ENCODE measurements around the gene CACNA1I. TPM values are rescaled to one million over a fixed set of nuclear protein-coding genes. Genes with fewer than 3 reads are reported as not detected.

CACNA1I gene
- total RNA-seq, 1 experiment from 2014 or later = 0.03 TPM

DNA sequence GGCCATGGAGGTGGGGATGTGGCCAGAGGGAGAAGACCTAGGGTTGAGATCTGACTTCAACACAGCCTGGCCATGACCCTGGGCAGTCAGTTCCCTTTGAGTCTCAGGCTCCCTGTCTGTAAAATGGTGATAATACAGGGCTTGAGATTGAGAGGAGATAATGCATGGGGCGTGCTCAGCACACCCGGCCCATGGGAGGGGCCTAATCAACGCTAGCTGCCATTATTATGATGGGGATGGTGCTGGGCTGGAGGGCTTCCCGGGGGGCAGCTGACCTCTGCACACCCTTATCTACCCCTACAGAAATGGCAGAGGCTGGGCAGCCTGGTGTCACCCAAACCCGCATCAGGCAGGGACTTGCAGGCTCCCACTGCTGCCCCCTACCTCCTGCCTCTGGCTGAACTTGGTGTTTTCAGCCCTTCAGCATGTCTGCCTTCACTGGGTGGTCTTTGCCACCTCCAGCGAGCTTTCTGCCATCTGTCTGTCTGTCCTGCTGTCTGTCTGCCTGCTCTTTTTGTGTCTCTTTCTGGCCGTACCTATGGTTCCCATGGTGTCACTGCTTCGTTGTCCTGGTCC lies 84.5 kb downstream of the CACNA1I start:
- Histone ChIP-seq H3K4me3 (no peak overlapping the region), H3K9me3 (replicated peaks) (no peaks in the 10 kb centered on the region), H3K27ac (no peak overlapping the region), H3K4me1 (replicated peaks) (no peaks in the 10 kb centered on the region), H3K27me3 (replicated peaks) (peaks cover 24% of the 10 kb centered on the region), H3K36me3 (no peaks in the 10 kb centered on the region)
- no peak for DNase-seq (ENCODE audit: low read depth in 1 of 2, low spot score in 2 of 2)

DNA sequence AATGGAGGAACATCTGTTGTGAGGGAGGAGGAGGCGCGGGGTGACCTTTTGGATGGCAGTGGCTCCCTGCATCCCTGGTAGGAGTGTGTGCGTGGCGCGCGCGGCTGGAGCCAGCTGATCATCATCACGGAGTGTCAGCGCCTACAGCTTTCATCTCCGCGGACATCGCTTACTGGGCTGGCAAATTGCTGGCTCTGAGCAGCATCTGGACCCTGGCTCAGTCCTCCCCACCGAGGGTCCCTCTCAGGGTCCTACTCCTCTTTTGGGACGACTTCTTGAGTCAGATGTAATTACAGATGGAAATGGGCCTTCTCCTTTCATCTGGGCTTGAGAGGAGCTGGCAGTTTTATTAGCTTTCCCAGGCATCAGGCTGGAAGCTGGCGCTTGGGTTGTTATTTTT lies 85.3 kb downstream of the CACNA1I start:
- Histone ChIP-seq H3K36me3 (no peaks in the 10 kb centered on the region), H3K4me1 (replicated peaks) (no peaks in the 10 kb centered on the region), H3K9me3 (replicated peaks) (no peaks in the 10 kb centered on the region), H3K4me3 (no peak overlapping the region), H3K27me3 (replicated peaks) (peaks cover 30% of the 10 kb centered on the region), H3K27ac (no peak overlapping the region)
- DNase-seq (ENCODE audit: low read depth in 1 of 2, low spot score in 2 of 2) = no peak

DNA sequence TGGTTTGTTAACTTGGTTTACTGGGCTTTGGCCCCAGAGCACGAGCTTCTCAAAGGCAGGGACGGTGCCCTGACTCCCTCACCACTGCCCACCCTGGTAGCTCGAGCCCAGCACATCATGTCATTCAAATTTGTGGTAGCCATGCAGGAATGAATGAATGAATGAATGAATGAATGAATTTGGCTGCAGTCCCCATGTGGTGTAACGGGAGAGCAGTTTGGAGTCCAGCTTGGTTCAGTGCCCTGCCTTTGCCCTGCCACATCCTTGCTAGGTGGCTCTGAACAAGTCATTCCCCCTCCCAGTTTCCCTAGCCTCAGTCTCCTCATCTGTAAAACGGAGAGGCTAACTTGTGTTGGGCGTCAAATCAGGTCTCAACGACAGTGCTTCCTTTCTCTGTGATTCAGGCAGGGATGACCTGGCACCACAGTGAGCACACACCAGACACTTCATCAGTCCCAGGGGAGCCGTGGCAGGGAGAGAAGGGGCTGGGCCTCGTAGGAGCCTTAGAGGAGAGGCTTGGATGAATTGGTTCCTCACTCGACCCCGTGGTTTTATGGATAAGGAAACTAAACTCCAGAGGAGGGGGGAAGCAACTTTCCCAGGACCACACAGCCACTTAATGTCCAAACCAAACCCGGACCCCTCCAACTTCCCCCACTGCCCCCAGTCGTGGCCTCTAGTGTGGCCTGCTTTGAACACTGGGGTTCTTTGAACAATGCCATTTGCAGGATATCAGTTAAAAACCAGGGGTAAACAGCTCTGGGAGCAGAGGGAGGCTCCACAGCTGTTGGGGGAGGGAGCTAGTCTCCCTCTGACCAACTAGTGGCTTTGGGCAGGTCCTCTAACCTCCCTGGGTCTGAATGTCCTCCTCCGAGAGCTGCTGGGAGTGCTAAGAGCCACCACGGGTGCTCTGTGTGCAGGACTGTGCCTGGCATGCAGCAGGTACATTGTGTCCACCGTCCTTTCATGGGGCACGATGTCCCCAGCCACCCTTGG lies 86.2 kb downstream of the CACNA1I start:
- DNase-seq (ENCODE audit: low read depth in 1 of 2, low spot score in 2 of 2) = no peak
- no peak overlapping the region for H3K27ac ChIP-seq
- peaks cover 39% of the 10 kb centered on the region for H3K27me3 ChIP-seq (replicated peaks)

GRCh38 chr22:39658367-39658766 lies 87.8 kb downstream of the CACNA1I start:
- no peaks in the 10 kb centered on the region for H3K9me3 ChIP-seq (replicated peaks)
- H3K27me3 ChIP-seq (replicated peaks) = peaks cover 55% of the 10 kb centered on the region
- no peak for DNase-seq (ENCODE audit: low read depth in 1 of 2, low spot score in 2 of 2)

More for the DNA sequence above, 86.2 kb downstream of the CACNA1I start:
- no peak overlapping the region for H3K4me3 ChIP-seq
- peaks cover under 1% of the 10 kb centered on the region; the same call in 1 of the 2 replicates for H3K4me1 ChIP-seq (replicated peaks)
- no peaks in the 10 kb centered on the region for H3K36me3 ChIP-seq
- no peaks in the 10 kb centered on the region for H3K9me3 ChIP-seq (replicated peaks)

GRCh38 chr22:39658806-39659463 lies 88.4 kb downstream of the CACNA1I start:
- H3K4me1 ChIP-seq (replicated peaks) = peaks cover 5% of the 10 kb centered on the region
- no peak overlapping the region for H3K4me3 ChIP-seq
- no peak overlapping the region for H3K27ac ChIP-seq
- no peak for DNase-seq (ENCODE audit: low read depth in 1 of 2, low spot score in 2 of 2)
- no peaks in the 10 kb centered on the region for H3K9me3 ChIP-seq (replicated peaks)
- no peaks in the 10 kb centered on the region for H3K36me3 ChIP-seq
- H3K27me3 ChIP-seq (replicated peaks) = peaks cover 58% of the 10 kb centered on the region

More at GRCh38 chr22:39658367-39658766, 87.8 kb downstream of the CACNA1I start:
- H3K36me3 ChIP-seq = no peaks in the 10 kb centered on the region
- peaks cover 5% of the 10 kb centered on the region for H3K4me1 ChIP-seq (replicated peaks)
- no peak overlapping the region for H3K4me3 ChIP-seq
- no peak overlapping the region for H3K27ac ChIP-seq

DNA sequence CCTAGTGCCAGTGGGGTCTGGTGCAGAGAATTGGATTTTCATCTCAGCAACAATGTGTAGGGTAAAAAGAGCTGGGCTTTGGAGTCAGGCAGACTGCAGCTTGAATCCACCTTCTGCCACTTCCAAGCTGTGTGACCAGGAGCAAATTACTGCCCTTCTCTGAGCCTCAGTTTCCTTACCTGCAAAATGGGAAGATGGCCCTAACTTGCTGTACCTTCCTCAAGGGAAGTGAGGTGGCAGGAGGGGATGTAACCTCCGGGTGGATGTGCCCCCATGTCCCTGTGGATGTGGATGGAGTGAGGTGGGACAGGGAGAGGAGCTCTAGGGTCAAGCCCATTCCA lies 90.9 kb downstream of the CACNA1I start:
- Histone ChIP-seq H3K27ac (no peak overlapping the region), H3K27me3 (replicated peaks) (peaks cover 56% of the 10 kb centered on the region), H3K4me3 (no peak overlapping the region), H3K4me1 (replicated peaks) (peaks cover 5% of the 10 kb centered on the region), H3K9me3 (replicated peaks) (no peaks in the 10 kb centered on the region), H3K36me3 (no peaks in the 10 kb centered on the region)
- DNase-seq (ENCODE audit: low read depth in 1 of 2, low spot score in 2 of 2) = no peak

DNA sequence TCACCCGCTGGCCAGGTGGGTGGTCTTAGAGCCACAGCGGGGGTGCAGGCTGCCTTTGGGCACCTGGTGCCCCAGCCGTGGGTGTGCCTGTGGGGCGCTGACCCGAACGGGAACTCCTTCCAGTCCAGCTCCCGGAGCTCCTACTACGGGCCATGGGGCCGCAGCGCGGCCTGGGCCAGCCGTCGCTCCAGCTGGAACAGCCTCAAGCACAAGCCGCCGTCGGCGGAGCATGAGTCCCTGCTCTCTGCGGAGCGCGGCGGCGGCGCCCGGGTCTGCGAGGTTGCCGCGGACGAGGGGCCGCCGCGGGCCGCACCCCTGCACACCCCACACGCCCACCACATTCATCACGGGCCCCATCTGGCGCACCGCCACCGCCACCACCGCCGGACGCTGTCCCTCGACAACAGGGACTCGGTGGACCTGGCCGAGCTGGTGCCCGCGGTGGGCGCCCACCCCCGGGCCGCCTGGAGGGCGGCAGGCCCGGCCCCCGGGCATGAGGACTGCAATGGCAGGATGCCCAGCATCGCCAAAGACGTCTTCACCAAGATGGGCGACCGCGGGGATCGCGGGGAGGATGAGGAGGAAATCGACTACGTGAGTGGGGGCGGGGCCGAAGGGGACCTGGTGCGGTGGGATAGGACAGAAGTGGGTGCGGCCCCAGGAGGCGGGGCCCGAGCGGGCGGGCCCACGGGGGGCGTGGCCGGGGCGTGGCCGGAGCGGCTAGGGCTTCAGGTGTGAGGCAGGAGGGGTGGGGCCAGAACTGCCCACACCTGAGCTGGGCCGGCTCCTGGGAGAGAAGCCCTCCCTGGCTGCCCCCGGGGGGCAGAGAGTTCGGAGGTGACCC lies 91.5 kb downstream of the CACNA1I start:
- Histone ChIP-seq H3K27me3 (replicated peaks) (peaks cover 55% of the 10 kb centered on the region), H3K4me3 (no peak overlapping the region)

GRCh38 chr22:39662686-39663052 lies 92.1 kb downstream of the CACNA1I start:
- no peaks in the 10 kb centered on the region for H3K9me3 ChIP-seq (replicated peaks)
- H3K4me1 ChIP-seq (replicated peaks) = peaks cover 5% of the 10 kb centered on the region
- DNase-seq (ENCODE audit: low read depth in 1 of 2, low spot score in 2 of 2) = no peak
- no peak overlapping the region for H3K27ac ChIP-seq
- H3K36me3 ChIP-seq = no peaks in the 10 kb centered on the region
- H3K4me3 ChIP-seq = no peak overlapping the region
- H3K27me3 ChIP-seq (replicated peaks) = peaks cover 49% of the 10 kb centered on the region

More for the DNA sequence above, 91.5 kb downstream of the CACNA1I start:
- Histone ChIP-seq H3K36me3 (no peaks in the 10 kb centered on the region), H3K27ac (no peak overlapping the region), H3K4me1 (replicated peaks) (peaks cover 5% of the 10 kb centered on the region), H3K9me3 (replicated peaks) (no peaks in the 10 kb centered on the region)
- no peak for DNase-seq (ENCODE audit: low read depth in 1 of 2, low spot score in 2 of 2)

DNA sequence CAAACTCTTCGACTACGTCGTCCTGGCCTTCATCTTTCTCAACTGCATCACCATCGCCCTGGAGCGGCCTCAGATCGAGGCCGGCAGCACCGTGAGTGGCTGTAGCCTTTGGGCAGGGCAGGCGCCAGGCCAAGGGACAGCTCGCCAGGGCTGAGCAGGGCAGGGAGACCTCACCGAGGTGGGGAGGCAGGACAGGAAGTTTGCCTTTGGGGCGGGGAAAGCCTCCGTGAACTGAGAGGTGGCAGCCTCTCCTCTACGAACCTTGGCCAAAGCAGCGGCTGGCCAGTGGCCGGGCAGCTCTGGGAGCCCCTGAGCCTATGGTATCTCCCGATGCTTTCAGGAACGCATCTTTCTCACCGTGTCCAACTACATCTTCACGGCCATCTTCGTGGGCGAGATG lies 93.2 kb downstream of the CACNA1I start:
- H3K27me3 ChIP-seq (replicated peaks) = peaks cover 43% of the 10 kb centered on the region
- DNase-seq (ENCODE audit: low read depth in 1 of 2, low spot score in 2 of 2) = no peak
- no peak overlapping the region for H3K4me3 ChIP-seq
- no peaks in the 10 kb centered on the region for H3K9me3 ChIP-seq (replicated peaks)
- no peak overlapping the region for H3K27ac ChIP-seq
- H3K36me3 ChIP-seq = no peaks in the 10 kb centered on the region
- peaks cover 5% of the 10 kb centered on the region for H3K4me1 ChIP-seq (replicated peaks)

DNA sequence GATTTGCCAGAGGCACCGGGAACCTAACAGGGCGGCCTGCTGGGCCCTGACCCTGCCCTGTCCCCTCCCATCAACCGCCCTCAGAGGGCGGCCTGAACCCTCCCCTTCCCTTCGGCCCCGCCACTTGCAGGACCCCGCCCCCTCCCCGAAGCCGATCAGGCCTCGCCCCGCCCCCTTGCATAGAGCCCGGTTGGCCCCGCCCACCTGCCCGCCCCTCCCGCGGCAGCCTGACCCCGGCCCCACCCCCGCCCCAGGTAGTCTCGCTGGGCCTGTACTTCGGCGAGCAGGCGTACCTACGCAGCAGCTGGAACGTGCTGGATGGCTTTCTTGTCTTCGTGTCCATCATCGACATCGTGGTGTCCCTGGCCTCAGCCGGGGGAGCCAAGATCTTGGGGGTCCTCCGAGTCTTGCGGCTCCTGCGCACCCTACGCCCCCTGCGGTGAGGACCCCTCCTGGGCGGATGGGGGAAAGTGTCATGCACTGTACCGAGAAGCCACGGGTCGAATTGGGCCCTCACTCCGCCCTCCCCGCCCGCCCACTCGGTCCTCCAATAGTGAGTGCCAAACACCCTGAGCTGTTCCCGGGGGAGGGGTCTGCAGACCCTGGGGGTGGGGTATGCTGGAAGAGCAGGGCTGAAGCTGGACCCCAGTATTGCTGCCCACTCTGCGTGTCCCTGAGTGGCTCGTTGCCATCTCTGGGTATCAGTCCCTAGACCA lies 94.1 kb downstream of the CACNA1I start:
- no peaks in the 10 kb centered on the region for H3K36me3 ChIP-seq
- DNase-seq (ENCODE audit: low read depth in 1 of 2, low spot score in 2 of 2) = no peak
- peaks cover 37% of the 10 kb centered on the region for H3K27me3 ChIP-seq (replicated peaks)
- H3K27ac ChIP-seq = no peak overlapping the region
- peaks cover 5% of the 10 kb centered on the region for H3K4me1 ChIP-seq (replicated peaks)
- H3K9me3 ChIP-seq (replicated peaks) = no peaks in the 10 kb centered on the region
- no peak overlapping the region for H3K4me3 ChIP-seq

GRCh38 chr22:39665229-39665628 lies 94.7 kb downstream of the CACNA1I start:
- H3K27ac ChIP-seq = no peak overlapping the region
- no peak for DNase-seq (ENCODE audit: low read depth in 1 of 2, low spot score in 2 of 2)
- peaks cover 5% of the 10 kb centered on the region for H3K4me1 ChIP-seq (replicated peaks)
- H3K36me3 ChIP-seq = no peaks in the 10 kb centered on the region
- H3K9me3 ChIP-seq (replicated peaks) = no peaks in the 10 kb centered on the region
- H3K4me3 ChIP-seq = no peak overlapping the region
- peaks cover 36% of the 10 kb centered on the region for H3K27me3 ChIP-seq (replicated peaks)

- peaks cover 5% of the 10 kb centered on the region for H3K4me1 ChIP-seq (replicated peaks)
- no peak overlapping the region for H3K4me3 ChIP-seq
- no peaks in the 10 kb centered on the region for H3K9me3 ChIP-seq (replicated peaks)
- peaks cover 32% of the 10 kb centered on the region for H3K27me3 ChIP-seq (replicated peaks)
- DNase-seq (ENCODE audit: low read depth in 1 of 2, low spot score in 2 of 2) = no peak
- H3K36me3 ChIP-seq = no peaks in the 10 kb centered on the region
- no peak overlapping the region for H3K27ac ChIP-seq
Measured at GRCh38 chr22:39665661-39666431, 95.3 kb downstream of the CACNA1I start.
